Measurements from ENCODE around the gene MYO5B.

DNA sequence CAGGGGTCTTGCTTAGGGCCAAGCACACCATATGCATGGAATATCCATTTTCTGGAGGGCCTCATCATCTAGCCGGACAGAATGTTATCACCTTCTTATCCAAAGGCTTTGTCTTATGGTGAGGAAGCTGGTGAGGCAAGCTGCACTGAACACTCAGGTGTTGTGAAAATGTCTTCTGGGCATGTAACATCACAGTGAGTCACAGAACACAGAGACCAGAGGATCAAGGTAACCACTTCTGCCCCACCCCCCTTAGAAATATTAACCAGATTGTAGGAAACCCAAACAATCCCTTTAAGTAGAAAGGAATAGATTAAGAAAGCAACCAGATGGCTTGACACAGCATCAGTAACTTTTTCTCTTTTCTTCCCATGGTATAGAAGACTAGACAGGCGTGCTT, 51.1 kb downstream of the MYO5B start:
- TF ChIP-seq, protein P1, sequence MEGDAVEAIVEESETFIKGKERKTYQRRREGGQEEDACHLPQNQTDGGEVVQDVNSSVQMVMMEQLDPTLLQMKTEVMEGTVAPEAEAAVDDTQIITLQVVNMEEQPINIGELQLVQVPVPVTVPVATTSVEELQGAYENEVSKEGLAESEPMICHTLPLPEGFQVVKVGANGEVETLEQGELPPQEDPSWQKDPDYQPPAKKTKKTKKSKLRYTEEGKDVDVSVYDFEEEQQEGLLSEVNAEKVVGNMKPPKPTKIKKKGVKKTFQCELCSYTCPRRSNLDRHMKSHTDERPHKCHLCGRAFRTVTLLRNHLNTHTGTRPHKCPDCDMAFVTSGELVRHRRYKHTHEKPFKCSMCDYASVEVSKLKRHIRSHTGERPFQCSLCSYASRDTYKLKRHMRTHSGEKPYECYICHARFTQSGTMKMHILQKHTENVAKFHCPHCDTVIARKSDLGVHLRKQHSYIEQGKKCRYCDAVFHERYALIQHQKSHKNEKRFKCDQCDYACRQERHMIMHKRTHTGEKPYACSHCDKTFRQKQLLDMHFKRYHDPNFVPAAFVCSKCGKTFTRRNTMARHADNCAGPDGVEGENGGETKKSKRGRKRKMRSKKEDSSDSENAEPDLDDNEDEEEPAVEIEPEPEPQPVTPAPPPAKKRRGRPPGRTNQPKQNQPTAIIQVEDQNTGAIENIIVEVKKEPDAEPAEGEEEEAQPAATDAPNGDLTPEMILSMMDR (IDR thresholded peaks at IDR 0.05; ENCODE audit: low read length) = no peak
- TF ChIP-seq EZH2 (optimal IDR thresholded peaks at IDR 0.05; ENCODE audit: low read depth, low read length) (no peak), EZH2phosphoT487 (IDR thresholded peaks at IDR 0.05; ENCODE audit: low read length) (no peak)
